HG02571 (cell line): Measurements from ENCODE around the gene EFNA5.

Experiments used
- ATAC-seq: cut with Tn5 transposase; IDR thresholded peaks from one replicate; pipeline ENCODE4 v1.9.1; 2021; ENCODE audit warnings: mild to moderate bottlenecking, moderate library complexity; ENCODE audit not compliant: unreplicated experiment

The EFNA5 gene

DNA sequence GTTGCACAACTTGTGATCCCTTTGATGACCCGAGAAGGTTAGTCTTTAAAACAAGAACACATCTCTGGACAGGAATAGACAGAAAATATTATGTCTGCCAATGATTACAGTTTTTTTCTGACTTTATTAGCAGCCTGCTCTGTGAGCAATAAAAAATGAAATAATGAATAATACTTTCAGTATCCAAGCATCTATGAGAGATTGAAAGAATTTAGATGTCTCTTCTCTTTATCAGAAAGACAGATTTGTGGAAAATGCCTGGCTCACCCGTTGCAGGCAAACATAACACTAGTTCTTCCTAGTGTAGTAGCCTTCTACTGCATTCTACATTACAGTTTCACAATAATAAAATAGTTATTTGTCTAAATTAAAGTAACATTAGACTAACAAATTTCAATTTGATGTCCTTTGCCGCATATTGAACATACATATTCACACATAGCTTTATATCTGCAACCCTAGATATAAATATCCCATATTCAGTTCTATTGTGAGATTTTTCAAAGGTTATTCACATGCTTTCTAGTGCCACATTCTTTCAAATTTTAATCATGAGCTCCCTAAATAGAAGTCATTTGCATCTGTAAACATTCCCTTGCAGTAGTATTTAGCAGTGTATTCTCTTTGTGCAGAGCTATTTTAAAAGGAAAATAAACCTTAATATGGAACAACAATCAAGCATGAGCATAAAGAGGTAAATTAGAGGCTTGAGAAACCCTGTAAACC, 267.3 kb downstream of the EFNA5 start:
- ATAC-seq = no peak

DNA sequence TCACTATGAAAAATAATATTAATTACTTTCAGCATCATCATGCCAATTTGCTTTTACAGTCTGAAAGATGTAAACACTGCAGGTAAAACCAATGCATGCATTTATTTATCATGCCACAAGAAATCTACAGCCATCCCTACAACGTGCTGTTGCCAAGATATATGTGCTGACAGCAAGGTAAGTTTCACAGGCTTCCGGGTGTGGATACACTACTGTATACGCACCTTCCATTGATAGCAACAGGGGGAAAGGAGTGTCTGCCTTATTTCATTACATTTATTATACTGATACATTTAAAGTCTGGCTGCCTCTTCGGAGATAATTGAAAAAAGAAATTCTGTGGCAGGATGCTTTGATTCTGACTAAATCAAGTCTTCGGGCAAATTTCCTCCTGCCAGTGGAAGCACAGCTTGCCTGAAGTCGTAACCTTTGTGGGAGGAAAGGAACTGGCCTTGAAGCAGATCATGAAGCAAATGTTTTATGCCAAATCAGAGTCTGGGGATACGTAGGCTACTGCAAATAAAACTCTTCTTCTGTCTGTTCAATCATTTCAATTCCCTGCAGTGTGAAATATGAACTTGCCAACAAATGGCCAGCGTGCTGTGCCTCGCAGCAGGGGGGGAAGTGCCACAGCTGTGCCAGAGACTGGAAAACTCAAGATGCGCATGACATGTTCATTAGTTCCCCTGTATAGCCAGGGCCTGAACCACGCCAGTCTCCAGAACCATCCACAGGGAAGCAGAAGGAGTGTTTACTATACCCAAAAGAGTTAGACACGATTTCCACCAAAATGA, 268.1 kb downstream of the EFNA5 start:
- ATAC-seq = no peak

DNA sequence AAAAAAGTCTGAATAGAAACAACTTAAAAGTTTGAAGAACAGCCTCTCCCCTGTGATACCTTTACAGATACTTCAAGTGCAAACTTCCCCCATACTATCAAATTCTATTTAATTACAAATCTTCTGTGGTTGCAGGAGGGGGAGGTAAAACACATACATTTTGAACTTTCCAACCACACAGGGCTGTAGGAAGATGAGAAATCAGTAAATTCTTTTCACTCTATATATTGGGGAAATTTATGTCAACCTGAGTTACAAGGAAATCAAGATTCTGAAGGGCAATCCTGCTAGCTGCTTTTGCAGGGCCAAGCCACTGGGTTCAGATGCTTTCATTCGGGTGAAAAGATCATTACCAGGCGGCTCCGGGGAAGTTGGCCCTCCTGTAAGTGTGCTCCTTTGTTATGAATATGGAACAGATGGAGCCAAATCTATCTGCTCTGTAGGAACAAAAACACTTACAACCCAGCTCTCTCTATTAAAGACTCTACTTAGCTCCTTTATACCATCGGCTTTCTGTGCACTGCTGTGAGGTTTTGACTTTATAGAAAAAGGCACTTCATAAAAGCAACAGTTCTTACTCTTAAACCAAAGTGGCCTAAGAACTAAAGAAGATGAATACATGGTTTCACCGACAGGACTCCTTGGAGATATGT, 269.1 kb downstream of the EFNA5 start:
- no peak for ATAC-seq

DNA sequence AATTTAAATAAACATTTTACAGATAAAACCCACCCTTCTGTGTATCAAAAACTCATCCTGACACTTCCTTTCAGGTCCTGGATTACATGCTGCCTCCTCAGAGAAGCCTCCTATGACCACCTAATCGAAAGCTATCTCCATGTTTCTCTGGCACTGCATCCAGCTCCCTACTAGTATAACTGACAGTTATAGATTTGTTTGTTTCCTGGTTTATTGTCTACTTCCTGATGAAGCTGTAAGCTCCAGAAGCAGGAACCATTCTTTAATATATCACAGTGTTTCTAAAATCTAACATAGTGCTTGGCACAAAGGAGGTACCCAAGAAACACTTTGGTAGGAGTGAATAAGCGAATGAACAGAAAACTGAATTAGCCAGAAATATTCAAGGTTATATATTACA, 270.4 kb downstream of the EFNA5 start:
- ATAC-seq = no peak

DNA sequence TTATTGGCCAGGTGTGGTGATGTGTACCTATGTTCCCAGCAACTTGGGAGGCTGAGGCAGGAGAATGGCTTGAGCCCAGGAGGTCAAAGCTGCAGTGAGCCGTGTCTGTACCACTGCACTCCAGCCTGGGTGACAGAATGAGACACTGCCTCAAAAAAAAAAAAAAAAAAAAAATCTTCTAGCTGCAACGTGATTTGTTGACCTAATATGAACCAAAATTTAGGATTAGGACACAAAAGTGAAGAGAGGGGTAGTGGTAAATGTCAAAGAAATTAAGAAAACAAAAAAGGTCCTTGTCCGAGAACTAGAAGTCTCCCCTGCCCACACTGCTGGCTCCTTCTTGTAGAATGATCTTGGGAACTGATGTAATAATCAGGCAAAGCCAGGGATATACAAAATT, 272.0 kb downstream of the EFNA5 start:
- ATAC-seq = no peak

DNA sequence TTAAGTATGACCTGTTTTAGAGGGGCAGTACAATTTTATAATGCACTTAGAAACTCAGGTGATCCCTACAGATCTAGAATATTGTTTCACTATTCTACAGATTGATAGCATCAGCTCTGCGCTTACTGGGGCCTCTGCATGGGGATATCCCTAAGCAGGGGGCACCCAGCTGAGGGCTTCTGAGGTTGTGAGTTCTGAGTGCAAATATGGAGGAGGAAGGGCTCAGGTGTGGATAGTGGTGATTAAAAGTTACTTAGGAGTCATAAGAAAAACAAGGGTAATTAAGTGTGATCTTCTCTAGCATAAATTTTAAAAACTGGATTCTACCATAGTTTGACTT, 274.4 kb downstream of the EFNA5 start:
- peak; percentile 51 for ATAC-seq

DNA sequence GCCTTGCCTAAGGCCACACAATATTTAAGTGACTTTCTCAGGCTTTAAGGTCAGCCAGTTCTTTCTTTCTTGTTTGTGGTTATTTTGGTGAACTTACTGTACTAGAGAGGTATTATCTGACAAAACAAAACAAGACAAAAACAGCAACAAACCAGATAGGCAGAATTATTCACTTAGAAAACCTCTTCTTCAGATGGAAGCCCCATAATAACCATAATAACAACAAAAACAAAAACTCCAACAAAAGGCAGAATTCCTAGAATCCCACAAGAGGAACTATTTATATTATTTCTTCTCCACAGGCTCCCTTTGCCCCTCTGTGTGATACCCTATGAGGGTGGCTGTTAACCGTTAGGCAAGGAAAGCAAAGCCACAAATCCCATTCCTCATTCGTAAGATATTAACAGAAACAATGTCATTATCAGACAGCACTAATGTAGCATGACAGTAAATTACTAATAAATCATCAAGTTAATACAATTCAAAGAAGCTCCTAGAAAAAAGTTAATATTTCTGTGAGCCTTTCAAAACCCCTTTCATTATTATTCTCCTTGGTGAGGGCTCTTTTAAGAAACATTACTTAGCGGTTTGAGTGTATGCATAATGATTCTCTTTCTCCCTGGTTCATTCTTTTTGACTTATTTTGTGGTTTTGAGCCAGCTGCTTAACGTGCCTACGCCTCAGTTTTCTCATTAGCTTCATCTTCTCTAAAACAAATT, 274.9 kb downstream of the EFNA5 start:
- ATAC-seq = peak; percentile 82

DNA sequence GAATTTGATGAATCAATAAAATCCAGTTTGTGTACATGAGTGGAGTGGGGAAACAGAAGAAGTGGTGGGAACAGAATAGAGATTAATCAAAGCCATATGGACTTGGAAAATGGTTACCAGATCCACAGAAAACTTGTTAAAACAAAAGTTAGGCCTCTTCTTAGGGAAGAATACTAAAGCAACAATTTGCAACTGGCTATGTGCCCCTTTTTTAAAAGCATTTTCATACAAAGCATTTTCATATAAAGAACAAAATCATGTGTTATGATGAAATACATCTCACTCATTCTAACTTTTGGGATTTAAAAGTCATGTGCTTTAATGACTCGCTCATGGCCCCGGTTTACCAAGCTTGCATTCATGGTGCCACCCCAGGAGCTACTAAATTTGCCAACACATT, 276.9 kb downstream of the EFNA5 start:
- ATAC-seq = no peak

DNA sequence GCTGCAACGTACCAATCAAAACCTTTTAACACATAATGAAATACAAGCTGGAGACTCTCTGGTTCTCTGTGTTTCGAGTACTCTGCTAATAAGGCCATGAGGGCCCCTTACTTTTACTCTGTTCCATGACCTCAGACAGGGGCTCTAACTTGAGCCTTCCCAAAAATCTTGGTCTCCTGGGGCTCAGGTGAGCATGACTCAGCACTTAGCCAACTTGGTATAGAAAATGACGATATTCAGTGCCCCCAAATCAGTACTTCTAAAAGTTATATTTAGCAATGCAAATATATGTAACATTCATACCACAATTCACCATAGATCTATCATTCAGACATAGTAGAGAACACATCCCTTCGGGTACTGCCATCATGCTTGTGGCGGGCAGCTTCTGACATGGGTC, 278.9 kb downstream of the EFNA5 start:
- ATAC-seq = no peak

DNA sequence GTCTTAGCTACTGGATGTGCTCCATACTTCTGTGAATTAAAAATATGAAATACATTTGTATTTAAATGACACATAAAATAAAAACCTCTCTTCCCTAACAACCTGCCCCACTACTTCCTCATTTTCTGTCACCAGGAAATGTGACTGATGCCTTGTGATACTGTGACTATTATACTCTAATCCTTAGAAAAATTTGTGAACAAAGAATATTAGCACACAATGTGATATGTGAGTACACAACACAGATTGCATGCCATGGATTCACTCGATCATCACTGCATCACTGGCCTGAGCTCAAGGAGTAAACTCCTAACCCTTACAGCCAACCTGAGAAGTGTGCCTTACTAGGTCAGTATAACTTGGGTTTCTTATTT, 281.0 kb downstream of the EFNA5 start:
- ATAC-seq = no peak

DNA sequence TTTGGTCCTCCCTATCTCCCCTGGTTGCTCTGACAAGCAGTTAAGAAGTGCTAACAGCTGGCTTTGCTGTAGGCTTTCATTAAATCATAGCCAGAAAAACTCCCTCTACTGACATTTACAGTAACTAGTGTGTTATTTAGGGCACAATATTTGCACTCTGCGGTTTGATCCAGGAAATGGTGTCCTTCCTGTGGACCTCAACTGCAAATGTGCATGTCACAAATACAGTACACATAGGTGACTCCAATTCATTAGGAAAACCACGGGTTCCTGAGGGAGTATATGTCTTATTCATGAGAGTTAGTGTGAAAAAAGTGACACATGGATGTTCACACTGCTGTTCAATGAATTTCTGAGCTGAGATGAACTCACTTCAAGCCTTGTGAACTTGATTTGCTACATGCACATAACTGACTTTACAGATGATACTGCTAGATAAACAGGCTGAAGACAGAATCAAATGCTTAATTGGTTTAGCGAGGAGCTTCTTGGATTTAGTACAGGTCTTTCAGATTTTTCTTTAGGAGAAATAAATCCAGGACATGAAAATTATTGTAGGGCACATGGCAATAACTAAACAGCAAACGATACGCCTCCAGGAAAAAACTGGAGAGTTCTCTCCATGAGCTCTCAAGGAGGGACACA, 281.5 kb downstream of the EFNA5 start:
- ATAC-seq = peak; percentile 93

DNA sequence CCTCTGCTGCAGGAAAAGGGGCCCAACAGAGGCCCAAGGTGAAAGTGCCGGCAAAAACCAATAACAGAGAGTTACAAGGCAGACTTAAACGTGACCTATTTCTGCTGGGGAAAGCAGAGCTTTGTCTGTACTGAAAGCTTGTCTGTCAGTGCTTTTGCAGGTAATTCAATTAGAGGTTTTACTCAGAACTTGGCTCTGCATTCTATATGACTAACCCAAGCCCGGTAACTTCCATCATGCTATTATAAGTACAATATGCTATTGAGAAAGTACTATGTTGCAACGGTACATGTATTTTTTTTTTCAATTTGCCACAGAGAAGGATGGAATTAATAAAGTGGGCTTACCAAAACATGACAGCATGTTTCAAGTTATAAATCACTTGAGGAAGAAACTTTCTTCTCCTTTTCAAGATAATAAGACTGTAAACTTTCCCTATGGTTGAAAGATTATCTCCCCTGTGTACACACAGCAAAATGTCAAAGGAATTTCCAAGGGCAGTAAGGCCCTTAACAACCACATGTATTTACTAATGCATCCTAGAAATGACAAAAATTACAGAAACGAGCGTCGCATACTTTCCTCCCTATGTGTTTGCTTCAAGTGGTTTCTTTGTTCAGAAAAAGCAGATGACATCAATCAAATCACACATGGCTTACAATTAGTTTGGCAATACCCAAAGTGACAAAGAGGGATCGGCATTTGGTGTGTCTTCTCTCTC, 282.4 kb downstream of the EFNA5 start:
- ATAC-seq = no peak

DNA sequence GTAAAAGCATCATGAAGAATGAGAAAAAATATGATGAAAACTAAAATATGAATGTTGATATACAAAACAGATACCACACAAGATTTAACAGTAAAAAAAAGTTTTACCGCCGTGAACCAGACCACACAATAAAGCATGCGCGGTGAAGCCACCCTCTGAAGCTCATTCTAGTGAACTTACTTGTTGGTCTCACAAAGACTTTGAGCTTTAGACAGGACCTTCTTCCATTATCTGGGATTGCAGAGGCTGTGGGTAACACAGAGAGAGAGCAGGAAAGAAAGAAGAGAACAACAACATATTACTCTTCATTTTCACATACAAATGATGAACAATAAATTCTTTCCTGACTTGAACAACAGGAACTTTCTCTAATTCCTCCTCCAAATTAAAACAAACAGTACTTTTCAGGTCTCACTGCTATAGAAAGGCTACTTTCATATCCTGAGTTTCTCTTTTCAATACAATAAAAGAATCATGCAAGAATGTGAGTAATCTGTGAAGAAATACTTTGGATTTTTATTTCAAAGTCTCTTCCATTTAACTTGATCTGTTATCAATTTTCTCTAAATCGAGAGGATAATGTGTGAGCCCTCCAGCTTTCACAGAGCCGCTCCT, 283.1 kb downstream of the EFNA5 start:
- no peak for ATAC-seq

DNA sequence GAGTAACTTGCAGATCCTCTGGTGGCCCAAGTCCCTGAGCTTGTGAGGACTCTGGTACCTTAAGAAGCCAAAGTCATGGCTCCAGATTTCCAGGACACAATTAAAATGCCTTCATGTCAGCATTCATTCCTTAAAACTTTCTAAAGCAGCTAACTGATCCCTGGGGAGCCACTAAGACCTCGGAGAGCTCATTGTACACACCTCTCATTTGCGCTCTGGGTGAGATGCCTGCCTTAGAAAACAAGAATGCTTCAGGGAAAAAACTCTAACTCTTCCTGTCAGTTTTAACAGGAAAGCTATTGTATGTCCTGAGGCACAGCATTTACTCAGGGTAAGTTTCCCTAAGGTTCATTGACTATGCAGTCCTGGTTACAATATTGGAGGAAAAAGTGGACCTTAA, 285.0 kb downstream of the EFNA5 start:
- ATAC-seq = no peak

DNA sequence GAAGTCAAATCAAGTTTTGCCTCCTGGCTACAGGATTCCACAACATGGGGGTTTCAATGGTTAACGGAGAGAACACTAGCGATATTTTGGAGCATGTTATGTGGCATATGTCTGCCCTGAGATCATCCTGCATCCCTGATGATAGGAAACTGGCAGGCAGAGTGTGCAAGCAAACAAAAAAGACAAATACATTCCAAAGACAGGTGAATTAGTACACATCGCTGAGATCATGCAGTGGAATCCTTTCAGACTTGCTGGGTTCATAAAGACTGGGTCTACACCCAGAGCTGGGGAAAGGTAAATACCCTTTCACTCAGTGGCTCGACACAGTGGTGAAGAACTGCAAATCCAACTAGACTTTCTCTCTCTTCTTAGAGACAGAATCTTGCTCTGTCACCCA, 286.5 kb downstream of the EFNA5 start:
- ATAC-seq = no peak

DNA sequence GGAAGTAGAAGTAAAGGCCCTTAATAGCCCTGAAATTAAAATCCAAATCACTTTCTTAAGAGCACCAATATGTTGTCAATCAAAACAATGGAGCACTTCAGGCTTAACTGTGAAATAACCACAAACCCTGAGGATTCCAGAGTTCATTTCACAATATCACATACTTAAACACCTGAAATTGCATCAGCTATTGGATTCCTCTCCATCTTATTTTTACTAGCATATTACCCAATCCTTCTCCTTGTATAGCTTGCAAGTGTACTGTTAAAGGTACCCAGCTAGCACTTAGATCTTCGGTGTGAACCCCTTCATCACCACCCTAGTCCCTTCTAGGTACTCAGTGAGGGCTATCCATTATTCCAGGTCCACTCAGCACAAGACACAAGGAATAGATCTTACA, 287.3 kb downstream of the EFNA5 start:
- ATAC-seq = no peak

DNA sequence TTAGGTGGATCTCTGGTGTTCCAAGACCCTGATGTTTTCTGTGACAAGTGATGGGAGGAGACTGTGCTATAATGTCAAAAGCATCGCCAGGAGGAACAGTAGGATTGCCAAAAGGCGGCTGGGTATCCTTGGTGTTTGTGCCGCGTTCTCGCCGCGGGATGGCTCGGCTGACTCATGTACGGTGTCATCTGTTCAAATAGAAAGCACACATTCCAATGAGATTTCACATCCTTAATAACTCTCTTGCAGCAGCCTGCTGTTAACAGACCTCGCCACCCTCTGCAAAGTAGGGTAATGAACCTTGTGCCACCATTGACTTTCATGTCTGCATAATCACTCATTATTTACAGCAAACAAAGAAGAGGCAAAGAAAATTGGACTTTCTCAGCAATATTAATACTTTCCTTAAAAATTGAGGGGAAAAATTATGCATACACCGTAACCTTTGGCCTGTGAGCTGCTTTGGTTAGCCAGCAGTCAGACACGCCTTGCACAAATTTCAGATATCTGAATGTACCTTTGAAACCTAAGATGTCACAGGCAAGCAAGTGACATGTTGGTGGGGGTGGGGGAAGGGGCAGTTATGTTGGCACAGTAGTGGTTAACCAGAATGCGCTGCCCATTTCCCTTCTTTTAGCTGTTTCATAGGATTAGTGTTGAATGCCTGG, 289.4 kb downstream of the EFNA5 start:
- ATAC-seq = no peak

DNA sequence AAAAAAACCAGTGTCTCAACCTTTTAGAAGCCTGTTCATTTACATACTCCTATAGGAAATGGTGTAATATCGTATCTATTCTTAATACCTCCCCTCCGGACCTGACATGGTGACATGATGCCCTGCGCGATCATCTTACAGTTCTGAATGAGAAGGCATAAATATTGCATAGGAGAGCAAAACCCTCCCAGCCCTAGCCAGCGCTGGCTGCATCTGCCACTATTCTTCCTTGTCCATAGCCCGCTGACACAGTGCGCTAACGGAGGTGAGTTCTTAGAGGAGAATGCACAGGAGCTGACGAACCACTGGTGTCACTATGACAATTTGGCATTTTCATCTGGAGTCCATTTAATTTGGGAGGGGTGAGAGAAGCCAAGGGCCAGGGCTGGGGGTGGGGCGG, 290.1 kb downstream of the EFNA5 start:
- no peak for ATAC-seq

DNA sequence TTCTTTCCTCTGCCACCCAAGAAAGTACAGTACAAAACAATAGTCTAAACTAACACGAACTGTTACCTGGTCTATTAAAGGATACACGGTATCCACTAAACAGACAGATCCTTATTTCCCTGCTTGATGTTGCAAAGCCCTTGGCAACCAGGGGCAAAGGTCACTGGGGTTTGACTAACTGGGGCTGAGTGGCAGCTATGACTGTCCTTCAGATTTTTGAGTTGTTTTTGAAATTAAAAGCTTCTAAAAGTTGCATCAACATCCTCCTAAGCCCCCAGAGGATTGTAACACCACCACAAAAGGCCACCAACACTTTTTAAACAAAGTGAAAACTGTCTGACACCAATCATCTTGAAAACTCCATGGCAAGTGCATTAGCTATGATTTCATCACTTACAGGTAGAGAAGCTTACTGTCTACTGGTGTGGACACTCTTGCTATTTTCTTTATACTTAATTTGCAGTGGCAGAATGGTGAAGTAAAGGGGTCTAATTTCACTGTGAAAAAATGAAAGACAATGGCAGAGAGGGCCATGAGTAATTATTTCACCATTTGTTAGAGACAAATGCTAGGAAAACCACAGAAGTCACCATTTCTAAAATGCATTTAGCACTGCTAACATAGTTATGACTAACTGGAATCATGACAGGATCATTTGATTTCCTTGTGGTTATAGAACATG, 292.4 kb downstream of the EFNA5 start:
- ATAC-seq = no peak
